ENCODE data around the gene PDK2. TPM values are rescaled to one million over a fixed set of nuclear protein-coding genes. Genes with fewer than 3 reads are reported as not detected.

The PDK2 gene
- total RNA-seq, 1 donor from 2014 or later: 37.1 TPM

DNA sequence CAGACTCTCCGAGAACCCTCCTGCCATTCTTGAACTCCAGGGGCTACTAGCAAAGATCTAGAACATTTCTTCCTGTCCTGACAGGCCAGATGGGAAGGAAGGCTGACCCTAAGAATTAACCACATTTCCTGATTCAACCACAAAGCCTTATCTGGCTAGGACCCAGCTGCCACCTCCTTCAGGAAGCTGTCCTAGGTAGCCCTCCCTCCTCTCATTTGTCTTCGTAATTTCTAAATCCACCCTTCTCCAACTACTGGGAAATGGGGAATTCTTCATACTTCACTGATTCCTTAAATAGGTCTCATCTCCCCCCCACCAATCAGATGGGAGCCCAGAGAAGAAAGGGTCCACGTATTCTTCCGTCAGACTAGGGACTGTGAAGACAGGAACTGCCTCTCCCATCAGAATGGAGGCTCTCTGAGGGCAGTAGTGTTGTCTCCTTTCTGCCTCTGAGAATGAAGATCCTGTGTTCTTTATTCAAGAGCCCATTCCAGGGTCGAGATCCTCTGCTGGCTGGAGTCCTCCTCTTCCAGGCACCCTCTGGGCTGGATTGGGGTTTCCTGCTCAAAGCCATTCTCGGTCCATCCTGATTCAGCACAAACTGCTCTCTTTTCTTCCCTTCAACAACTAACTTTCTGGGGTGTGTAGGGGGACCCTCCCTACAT lies 32.7 kb downstream of the PDK2 start:
- no peaks in the 10 kb centered on the region for H3K36me3 Mint-ChIP-seq (ENCODE audit: insufficient read depth)
- DNase-seq (ENCODE audit: low spot score, unreplicated experiment): no peak
- no peak overlapping the region for H3K4me3 Mint-ChIP-seq (ENCODE audit: low read depth)
- H3K4me1 Mint-ChIP-seq (ENCODE audit: low read depth): peaks cover 9% of the 10 kb centered on the region
- TF ChIP-seq, protein P1, sequence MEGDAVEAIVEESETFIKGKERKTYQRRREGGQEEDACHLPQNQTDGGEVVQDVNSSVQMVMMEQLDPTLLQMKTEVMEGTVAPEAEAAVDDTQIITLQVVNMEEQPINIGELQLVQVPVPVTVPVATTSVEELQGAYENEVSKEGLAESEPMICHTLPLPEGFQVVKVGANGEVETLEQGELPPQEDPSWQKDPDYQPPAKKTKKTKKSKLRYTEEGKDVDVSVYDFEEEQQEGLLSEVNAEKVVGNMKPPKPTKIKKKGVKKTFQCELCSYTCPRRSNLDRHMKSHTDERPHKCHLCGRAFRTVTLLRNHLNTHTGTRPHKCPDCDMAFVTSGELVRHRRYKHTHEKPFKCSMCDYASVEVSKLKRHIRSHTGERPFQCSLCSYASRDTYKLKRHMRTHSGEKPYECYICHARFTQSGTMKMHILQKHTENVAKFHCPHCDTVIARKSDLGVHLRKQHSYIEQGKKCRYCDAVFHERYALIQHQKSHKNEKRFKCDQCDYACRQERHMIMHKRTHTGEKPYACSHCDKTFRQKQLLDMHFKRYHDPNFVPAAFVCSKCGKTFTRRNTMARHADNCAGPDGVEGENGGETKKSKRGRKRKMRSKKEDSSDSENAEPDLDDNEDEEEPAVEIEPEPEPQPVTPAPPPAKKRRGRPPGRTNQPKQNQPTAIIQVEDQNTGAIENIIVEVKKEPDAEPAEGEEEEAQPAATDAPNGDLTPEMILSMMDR (IDR thresholded peaks at IDR 0.05; ENCODE audit: unreplicated experiment): no peak
- H3K27me3 Mint-ChIP-seq: peaks cover 32% of the 10 kb centered on the region
- no peaks in the 10 kb centered on the region for H3K9me3 Mint-ChIP-seq (ENCODE audit: low read depth)
- no peak overlapping the region for H3K27ac Mint-ChIP-seq

DNA sequence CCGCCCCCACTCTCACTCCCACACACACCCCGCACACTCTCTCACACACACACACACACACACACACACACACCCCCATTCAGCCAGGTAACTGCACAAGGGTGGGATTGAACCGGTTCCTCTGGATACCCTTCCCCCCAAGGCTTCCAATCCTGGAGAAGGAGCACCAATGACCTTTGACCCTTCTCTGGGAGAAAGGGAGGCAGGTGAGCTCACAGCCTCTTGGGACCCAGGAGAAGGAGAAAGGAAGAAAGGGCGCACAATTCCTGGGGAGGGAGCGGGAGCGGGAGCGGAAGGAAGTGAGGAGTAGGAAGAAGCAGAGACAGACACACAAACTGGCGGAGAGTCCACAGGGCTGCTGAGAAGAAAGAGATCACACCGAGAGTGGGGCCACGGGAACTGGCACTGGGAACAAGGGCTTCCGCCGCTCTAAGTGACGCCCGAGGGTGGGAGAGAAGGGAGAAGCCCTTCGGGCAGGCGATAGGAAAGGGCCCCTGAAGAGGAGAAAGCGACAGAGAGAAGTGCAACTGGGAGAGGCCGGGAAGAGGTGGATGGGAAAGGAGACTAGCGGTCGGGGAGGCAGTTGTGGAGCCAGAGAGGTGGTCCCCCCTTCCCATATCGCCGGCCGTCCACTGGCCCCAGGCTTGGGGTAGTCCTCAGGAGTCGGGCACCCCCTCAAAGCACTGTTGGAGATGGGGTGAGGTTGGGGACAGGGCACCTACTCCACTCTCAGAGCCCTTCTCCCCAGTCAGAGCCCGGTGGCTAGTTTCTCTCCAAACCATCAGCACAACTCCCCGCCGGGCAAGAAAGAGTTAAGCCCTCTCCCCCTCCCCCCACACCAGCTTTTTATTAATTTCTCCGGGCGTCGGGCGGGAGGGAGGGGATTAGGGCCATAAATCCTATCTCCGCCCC lies 33.5 kb downstream of the PDK2 start:
- DNase-seq (ENCODE audit: low spot score, unreplicated experiment): no peak
- Mint-ChIP-seq H3K27me3 (peaks cover 29% of the 10 kb centered on the region), H3K9me3 (ENCODE audit: low read depth) (no peaks in the 10 kb centered on the region), H3K4me1 (ENCODE audit: low read depth) (peaks cover 9% of the 10 kb centered on the region), H3K27ac (peak overlapping the region; percentile 42), H3K4me3 (ENCODE audit: low read depth) (peak overlapping the region; percentile 71), H3K36me3 (ENCODE audit: insufficient read depth) (no peaks in the 10 kb centered on the region)
- TF ChIP-seq, protein P1 (IDR thresholded peaks at IDR 0.05; ENCODE audit: unreplicated experiment): no peak

DNA sequence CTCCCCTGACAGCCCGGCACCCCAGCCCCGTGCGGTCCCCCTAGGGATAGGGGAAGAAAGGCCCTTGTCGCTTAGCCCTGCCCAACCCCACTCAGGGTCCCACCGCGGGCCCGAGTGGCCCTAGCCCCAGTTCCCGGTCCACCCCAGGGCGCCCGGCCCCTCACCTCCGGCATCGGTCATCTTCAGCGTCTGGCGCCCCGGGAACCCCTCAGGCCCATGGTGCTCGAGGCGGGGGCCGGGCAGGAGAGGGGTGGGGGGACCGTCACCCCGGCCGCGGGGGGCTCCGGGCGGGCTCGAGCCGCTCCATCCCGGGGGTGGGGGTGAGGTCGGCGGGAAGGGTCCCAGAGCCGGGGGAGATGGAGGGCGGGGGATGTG lies 34.2 kb downstream of the PDK2 start:
- H3K27me3 Mint-ChIP-seq: peaks cover 29% of the 10 kb centered on the region
- TF ChIP-seq, protein P1 (IDR thresholded peaks at IDR 0.05; ENCODE audit: unreplicated experiment): no peak
- no peaks in the 10 kb centered on the region for H3K36me3 Mint-ChIP-seq (ENCODE audit: insufficient read depth)
- peak overlapping the region; percentile 71 for H3K4me3 Mint-ChIP-seq (ENCODE audit: low read depth)
- no peaks in the 10 kb centered on the region for H3K9me3 Mint-ChIP-seq (ENCODE audit: low read depth)
- H3K27ac Mint-ChIP-seq: no peak overlapping the region
- DNase-seq (ENCODE audit: low spot score, unreplicated experiment): no peak
- H3K4me1 Mint-ChIP-seq (ENCODE audit: low read depth): peaks cover 9% of the 10 kb centered on the region

DNA sequence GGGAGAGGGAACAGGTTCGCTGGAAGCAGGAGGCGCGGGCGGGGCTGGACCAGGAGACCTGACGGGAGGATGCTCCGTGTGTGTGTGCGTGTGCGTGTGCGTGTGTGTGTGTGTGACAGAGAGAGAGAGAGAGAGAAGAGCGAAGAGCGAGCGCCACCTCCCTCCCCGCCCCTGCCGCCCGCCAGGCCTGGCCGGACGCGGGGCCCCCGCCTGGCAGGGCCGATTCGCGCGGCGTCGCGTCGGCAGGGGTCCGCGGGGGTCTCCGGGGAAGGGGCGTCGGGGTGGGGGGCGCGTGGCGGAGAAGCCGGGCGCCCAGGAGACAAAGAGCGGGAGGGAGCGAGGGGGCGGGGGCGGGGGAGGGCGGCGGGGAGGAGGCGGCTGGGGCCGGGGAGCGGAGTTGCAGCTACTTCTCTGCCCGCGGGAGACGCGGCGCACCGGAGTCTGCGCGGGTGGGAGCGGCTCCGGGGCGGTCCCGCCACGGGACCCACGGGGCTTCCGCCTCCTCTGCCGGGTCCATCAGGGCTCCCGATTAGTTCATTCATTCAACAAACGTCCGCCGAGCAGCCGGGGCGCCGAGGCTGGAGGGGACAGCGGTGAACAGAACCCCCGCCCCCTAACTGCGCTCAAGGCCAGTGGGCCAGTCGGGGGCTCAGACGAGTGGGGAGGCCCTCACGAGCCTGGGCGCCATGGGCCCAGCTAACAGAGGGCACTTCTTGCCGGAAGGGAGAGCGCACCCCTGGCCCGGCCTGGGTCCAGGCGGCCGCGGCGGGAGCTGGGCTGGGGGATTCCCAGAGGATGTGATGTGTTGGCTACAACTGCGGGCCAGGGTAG lies 34.8 kb downstream of the PDK2 start, which contains the start of gene SAMD14:
TSS of gene SAMD14 (minus strand) at position 433 of the 831 bp plus-strand sequence. CDS start 5,201 bp downstream, outside the sequence.
- TF ChIP-seq, protein P1 (IDR thresholded peaks at IDR 0.05; ENCODE audit: unreplicated experiment): no peak
- no peak for DNase-seq (ENCODE audit: low spot score, unreplicated experiment)
- peaks cover 29% of the 10 kb centered on the region for H3K27me3 Mint-ChIP-seq
- H3K36me3 Mint-ChIP-seq (ENCODE audit: insufficient read depth): no peaks in the 10 kb centered on the region
- peak within 1 kb of the TSS; percentile 71 for H3K4me3 Mint-ChIP-seq (ENCODE audit: low read depth)
- H3K9me3 Mint-ChIP-seq (ENCODE audit: low read depth): no peaks in the 10 kb centered on the region
- H3K27ac Mint-ChIP-seq: no peak within 1 kb of the TSS
- peaks cover 9% of the 10 kb centered on the region for H3K4me1 Mint-ChIP-seq (ENCODE audit: low read depth)
